Ectodermal cell (in vitro differentiated cells): ENCODE measurements around the gene ZNF302.
"Not testable (repeated sequence)": the region's sequence is repeated elsewhere in the genome, so short reads cannot be mapped to it uniquely, and the experiment has no call there.

Source experiments
- H3K27ac ChIP-seq: 2 replicates; pipeline ENCODE4 v1.7.0; 2013; ENCODE audit warnings: mild to moderate bottlenecking, low read depth, low read length; ENCODE audit not compliant: insufficient read depth, poor library complexity, severe bottlenecking
- H3K27me3 ChIP-seq: 2 replicates; pipeline ENCODE4 v1.7.0; 2013; ENCODE audit warnings: mild to moderate bottlenecking, low read length; ENCODE audit not compliant: insufficient read depth, control insufficient read depth, poor library complexity, severe bottlenecking
- H3K36me3 ChIP-seq: one replicate; pipeline ENCODE4 v1.7.0; 2013; ENCODE audit warnings: low read length; ENCODE audit not compliant: control insufficient read depth, insufficient read depth
- H3K4me1 ChIP-seq: one replicate; pipeline ENCODE4 v1.7.0; 2013; ENCODE audit warnings: low read length; ENCODE audit not compliant: control insufficient read depth, insufficient read depth
- H3K4me3 ChIP-seq: 2 replicates; pipeline ENCODE4 v1.7.0; 2013; ENCODE audit warnings: low read depth, low read length, control low read depth; ENCODE audit not compliant: insufficient read depth
- H3K9me3 ChIP-seq: 2 replicates; pipeline ENCODE4 v1.7.0; 2013; ENCODE audit warnings: mild to moderate bottlenecking, low read length, moderate library complexity; ENCODE audit not compliant: control insufficient read depth
- WGBS, 2 experiments: methylation state at CpG; one replicate each; pipeline ENCODE4 v1.1.7; 2013; ENCODE audit warnings: missing lambda C conversion rate in 2 of 2; 5-methylcytosine and 5-hydroxymethylcytosine counted together

ZNF302 gene

GRCh38 chr19:34661357-34661756 lies 16.1 kb upstream of the ZNF302 start:
- Histone ChIP-seq H3K9me3 (no peaks in the 10 kb centered on the region), H3K36me3 (no peaks in the 10 kb centered on the region), H3K27ac (no peak overlapping the region), H3K27me3 (no peaks in the 10 kb centered on the region), H3K4me1 (no peaks in the 10 kb centered on the region), H3K4me3 (no peak overlapping the region)
- 87 to 94% methylated on average over 3 of the region's 3 CpGs for WGBS, 2 experiments

GRCh38 chr19:34662919-34663318 lies 14.6 kb upstream of the ZNF302 start:
- 40 to 51% methylated on average over 5 of the region's 5 CpGs for WGBS, 2 experiments
- no peaks in the 10 kb centered on the region for H3K36me3 ChIP-seq

GRCh38 chr19:34664168-34664567 lies 13.3 kb upstream of the ZNF302 start:
- Histone ChIP-seq H3K27me3 (no peaks in the 10 kb centered on the region), H3K4me1 (peaks cover 5% of the 10 kb centered on the region), H3K36me3 (no peaks in the 10 kb centered on the region), H3K9me3 (no peaks in the 10 kb centered on the region), H3K4me3 (no peak overlapping the region), H3K27ac (no peak overlapping the region)
- 89 to 91% methylated on average over 3 of the region's 3 CpGs for WGBS, 2 experiments

More at GRCh38 chr19:34662919-34663318, 14.6 kb upstream of the ZNF302 start:
- no peaks in the 10 kb centered on the region for H3K9me3 ChIP-seq
- peaks cover 5% of the 10 kb centered on the region for H3K4me1 ChIP-seq
- no peak overlapping the region for H3K4me3 ChIP-seq
- no peak overlapping the region for H3K27ac ChIP-seq
- no peaks in the 10 kb centered on the region for H3K27me3 ChIP-seq

- Histone ChIP-seq H3K9me3 (no peaks in the 10 kb centered on the region), H3K27me3 (no peaks in the 10 kb centered on the region), H3K27ac (no peak overlapping the region), H3K4me1 (peaks cover 5% of the 10 kb centered on the region), H3K4me3 (no peak overlapping the region), H3K36me3 (no peaks in the 10 kb centered on the region)
- WGBS, 2 experiments, result 72 to 74% methylated on average over 6 of the region's 6 CpGs
Measured at GRCh38 chr19:34664870-34665269, 12.6 kb upstream of the ZNF302 start.

- H3K4me1 ChIP-seq, result not testable (repeated sequence)
Measured at GRCh38 chr19:34665275-34665674, 12.2 kb upstream of the ZNF302 start.

GRCh38 chr19:34666200-34666957 lies 11.1 kb upstream of the ZNF302 start:
- no peak overlapping the region for H3K4me3 ChIP-seq
- peaks cover 5% of the 10 kb centered on the region for H3K4me1 ChIP-seq
- 94 to 95% methylated on average over 25 of the region's 25 CpGs for WGBS, 2 experiments
- no peak overlapping the region for H3K27ac ChIP-seq
- no peaks in the 10 kb centered on the region for H3K27me3 ChIP-seq
- H3K36me3 ChIP-seq, result no peaks in the 10 kb centered on the region
- no peaks in the 10 kb centered on the region for H3K9me3 ChIP-seq

More at GRCh38 chr19:34665275-34665674, 12.2 kb upstream of the ZNF302 start:
- not testable (repeated sequence) for H3K27me3 ChIP-seq, H3K36me3 ChIP-seq, H3K4me3 ChIP-seq, H3K27ac ChIP-seq, H3K9me3 ChIP-seq
- WGBS, 2 experiments, result 85 to 90% methylated on average over 4 of the region's 4 CpGs

GRCh38 chr19:34666958-34667265 lies 10.6 kb upstream of the ZNF302 start:
- WGBS, 2 experiments, result 86 to 88% methylated on average over 9 of the region's 9 CpGs
- no peaks in the 10 kb centered on the region for H3K9me3 ChIP-seq
- peaks cover 5% of the 10 kb centered on the region for H3K4me1 ChIP-seq

GRCh38 chr19:34667349-34668076 lies 10.0 kb upstream of the ZNF302 start:
- no peak overlapping the region for H3K27ac ChIP-seq
- peaks cover 4% of the 10 kb centered on the region for H3K27me3 ChIP-seq
- H3K36me3 ChIP-seq, result no peaks in the 10 kb centered on the region
- H3K9me3 ChIP-seq, result no peaks in the 10 kb centered on the region
- H3K4me1 ChIP-seq, result peaks cover 5% of the 10 kb centered on the region
- 78 to 82% methylated on average over 17 of the region's 17 CpGs for WGBS, 2 experiments
- H3K4me3 ChIP-seq, result no peak overlapping the region

More at GRCh38 chr19:34666958-34667265, 10.6 kb upstream of the ZNF302 start:
- Histone ChIP-seq H3K27me3 (no peaks in the 10 kb centered on the region), H3K36me3 (no peaks in the 10 kb centered on the region), H3K4me3 (no peak overlapping the region), H3K27ac (no peak overlapping the region)

- 94 to 95% methylated on average over 36 of the region's 36 CpGs for WGBS, 2 experiments
- not testable (repeated sequence) for H3K9me3 ChIP-seq, H3K4me1 ChIP-seq, H3K36me3 ChIP-seq, H3K4me3 ChIP-seq, H3K27ac ChIP-seq
- peaks cover 11% of the 10 kb centered on the region for H3K27me3 ChIP-seq
Measured at GRCh38 chr19:34668077-34668689, 9.3 kb upstream of the ZNF302 start.

- not testable (repeated sequence) for H3K4me3 ChIP-seq, H3K36me3 ChIP-seq, H3K27ac ChIP-seq, H3K9me3 ChIP-seq, H3K4me1 ChIP-seq
- WGBS, 2 experiments, result 90% methylated on average over 5 of the region's 5 CpGs
- H3K27me3 ChIP-seq, result peaks cover 15% of the 10 kb centered on the region
Measured at GRCh38 chr19:34668690-34669089, 8.8 kb upstream of the ZNF302 start.
